ENCODE results near the gene PCNA.

- TF ChIP-seq, protein P1, sequence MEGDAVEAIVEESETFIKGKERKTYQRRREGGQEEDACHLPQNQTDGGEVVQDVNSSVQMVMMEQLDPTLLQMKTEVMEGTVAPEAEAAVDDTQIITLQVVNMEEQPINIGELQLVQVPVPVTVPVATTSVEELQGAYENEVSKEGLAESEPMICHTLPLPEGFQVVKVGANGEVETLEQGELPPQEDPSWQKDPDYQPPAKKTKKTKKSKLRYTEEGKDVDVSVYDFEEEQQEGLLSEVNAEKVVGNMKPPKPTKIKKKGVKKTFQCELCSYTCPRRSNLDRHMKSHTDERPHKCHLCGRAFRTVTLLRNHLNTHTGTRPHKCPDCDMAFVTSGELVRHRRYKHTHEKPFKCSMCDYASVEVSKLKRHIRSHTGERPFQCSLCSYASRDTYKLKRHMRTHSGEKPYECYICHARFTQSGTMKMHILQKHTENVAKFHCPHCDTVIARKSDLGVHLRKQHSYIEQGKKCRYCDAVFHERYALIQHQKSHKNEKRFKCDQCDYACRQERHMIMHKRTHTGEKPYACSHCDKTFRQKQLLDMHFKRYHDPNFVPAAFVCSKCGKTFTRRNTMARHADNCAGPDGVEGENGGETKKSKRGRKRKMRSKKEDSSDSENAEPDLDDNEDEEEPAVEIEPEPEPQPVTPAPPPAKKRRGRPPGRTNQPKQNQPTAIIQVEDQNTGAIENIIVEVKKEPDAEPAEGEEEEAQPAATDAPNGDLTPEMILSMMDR (IDR thresholded peaks at IDR 0.05), result no peak
- TF ChIP-seq POLR2AphosphoS5 (IDR thresholded peaks at IDR 0.05) (no peak), POLR2A (IDR thresholded peaks at IDR 0.05) (no peak)
Measured at GRCh38 chr20:5131502-5131901, 11.7 kb upstream of the PCNA start.

Data from stomach (tissue), 4 donors.